Measurements from ENCODE around the gene RAB24. TPM values are rescaled to one million over a fixed set of nuclear protein-coding genes. Genes with fewer than 3 reads are reported as not detected.
A peak's percentile ranks its signal among the peaks of the same experiment; 100 is the strongest.
"Not testable (repeated sequence)": the region's sequence is repeated elsewhere in the genome, so short reads cannot be mapped to it uniquely, and the experiment has no call there.

RAB24 gene
- polyA plus RNA-seq (ENCODE audit: insufficient read length), result 23.7 TPM
- long read RNA-seq, donor 1, transcript RAB24-201 (8 exons, 1,311 nt), result major isoform, 10 of 18 reads
- long read RNA-seq, donor 1, transcript RAB24-206 (7 exons, 1,820 nt), result minor isoform, 6 of 18 reads
- long read RNA-seq, donor 1, partial matches to known transcripts, result 0 of 18 reads
- long read RNA-seq, donor 1, other reads (novel, unspliced or antisense), result 0 of 18 reads
- long read RNA-seq, donor 2, transcript RAB24-206 (7 exons, 1,820 nt), result minor isoform, 6 of 19 reads
- long read RNA-seq, donor 2, transcript RAB24-201 (8 exons, 1,311 nt), result major isoform, 10 of 19 reads
- long read RNA-seq, donor 2, partial matches to known transcripts, result 0 of 19 reads
- long read RNA-seq, donor 2, other reads (novel, unspliced or antisense), result 0 of 19 reads
- long read RNA-seq, donor 3, transcript RAB24-206 (7 exons, 1,820 nt), result minor isoform, 6 of 25 reads
- long read RNA-seq, donor 3, transcript RAB24-201 (8 exons, 1,311 nt), result major isoform, 17 of 25 reads
- long read RNA-seq, donor 3, partial matches to known transcripts, result 0 of 25 reads
- long read RNA-seq, donor 3, other reads (novel, unspliced or antisense), result 0 of 25 reads
- long read RNA-seq, donor 4, partial matches to known transcripts, result 0 of 3 reads
- long read RNA-seq, donor 4, other reads (novel, unspliced or antisense), result 0 of 3 reads
- long read RNA-seq, donor 5, transcript RAB24-201 (8 exons, 1,311 nt), result major isoform, 15 of 28 reads
- long read RNA-seq, donor 5, transcript RAB24-206 (7 exons, 1,820 nt), result minor isoform, 8 of 28 reads
- long read RNA-seq, donor 5, partial matches to known transcripts, result 0 of 28 reads
- long read RNA-seq, donor 5, other reads (novel, unspliced or antisense), result 0 of 28 reads
- long read RNA-seq, donor 6, transcript RAB24-201 (8 exons, 1,311 nt), result major isoform, 10 of 14 reads
- long read RNA-seq, donor 6, partial matches to known transcripts, result 0 of 14 reads
- long read RNA-seq, donor 6, other reads (novel, unspliced or antisense), result 0 of 14 reads
- long read RNA-seq, donor 7, transcript RAB24-206 (7 exons, 1,820 nt), result minor isoform, 5 of 32 reads
- long read RNA-seq, donor 7, transcript RAB24-204 (9 exons, 1,236 nt), result minor isoform, 5 of 32 reads
- long read RNA-seq, donor 7, transcript RAB24-201 (8 exons, 1,311 nt), result major isoform, 12 of 32 reads
- long read RNA-seq, donor 7, partial matches to known transcripts, result 9 of 32 reads
- long read RNA-seq, donor 7, other reads (novel, unspliced or antisense), result 0 of 32 reads
- long read RNA-seq, donor 8, transcript RAB24-201 (8 exons, 1,311 nt), result major isoform, 5 of 10 reads
- long read RNA-seq, donor 8, partial matches to known transcripts, result 0 of 10 reads
- long read RNA-seq, donor 8, other reads (novel, unspliced or antisense), result 0 of 10 reads

GRCh38 chr5:177303121-177303924 is at the start of gene RAB24, which contains the start of gene PRELID1:
TSS of gene RAB24 (minus strand) at chr5:177303719. CDS start at chr5:177303288, 431 bp downstream.
TSS of gene PRELID1 (plus strand) at chr5:177303799. CDS start at chr5:177303986, 187 bp downstream.
- DNase-seq, result peak; percentile 82

DNA sequence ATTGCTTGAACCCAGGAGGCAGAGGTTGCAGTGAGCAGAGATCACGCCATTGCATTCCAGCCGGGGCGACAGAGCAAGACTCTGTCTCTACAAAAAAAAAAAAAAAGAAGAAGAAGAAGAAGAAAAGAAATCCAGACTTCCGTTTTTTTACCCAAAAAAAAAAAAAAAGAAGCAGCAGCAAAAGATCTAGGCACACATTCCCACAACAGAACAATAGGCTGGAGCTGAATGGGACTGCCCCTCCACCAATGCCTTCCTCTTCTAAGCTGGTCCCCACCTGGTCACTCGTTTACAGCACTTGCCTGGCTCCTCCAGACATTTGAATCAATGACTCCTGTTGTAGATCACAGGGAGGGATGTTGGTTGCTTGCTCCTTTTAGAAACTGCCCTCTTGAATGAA is 49.6 kb upstream of the RAB24 start:
- DNase-seq, result no peak

- peak; percentile 95 for DNase-seq
These were observed 48.1 kb upstream of the RAB24 start, which contains the start of gene LMAN2 for GRCh38 chr5:177351392-177352329. TSS of gene LMAN2 (minus strand) at chr5:177351668. CDS start at chr5:177351647, 21 bp downstream.

DNA sequence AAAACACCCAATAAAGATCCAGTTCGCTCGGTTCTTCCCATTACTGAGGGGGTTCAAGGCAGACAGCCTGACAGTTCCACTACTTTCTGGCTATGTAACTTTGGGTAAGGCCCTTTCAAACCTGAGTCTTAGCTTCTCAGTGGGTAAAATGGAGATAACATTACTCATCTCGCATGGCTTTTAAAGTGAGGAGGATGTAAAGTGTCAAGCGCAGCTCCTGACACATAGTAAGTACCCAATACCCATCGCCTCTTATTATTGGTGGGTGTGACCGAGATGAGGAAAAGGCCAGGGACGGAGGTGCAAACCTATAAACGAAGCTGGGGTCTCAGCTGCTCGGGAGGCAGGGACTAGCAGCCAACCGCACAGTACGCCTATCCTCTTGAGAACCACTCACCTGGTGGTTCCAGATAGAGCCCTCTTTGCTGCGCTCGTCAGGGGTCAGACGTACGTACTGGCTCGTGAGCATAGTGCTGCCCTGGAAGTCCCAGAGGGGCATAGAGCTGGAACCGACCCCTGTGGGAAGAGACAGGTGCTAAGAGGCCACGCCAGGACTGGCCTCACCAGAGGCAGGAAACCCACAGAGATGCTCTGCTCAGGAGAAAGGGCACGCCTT is 47.4 kb upstream of the RAB24 start:
- DNase-seq, result no peak

DNA sequence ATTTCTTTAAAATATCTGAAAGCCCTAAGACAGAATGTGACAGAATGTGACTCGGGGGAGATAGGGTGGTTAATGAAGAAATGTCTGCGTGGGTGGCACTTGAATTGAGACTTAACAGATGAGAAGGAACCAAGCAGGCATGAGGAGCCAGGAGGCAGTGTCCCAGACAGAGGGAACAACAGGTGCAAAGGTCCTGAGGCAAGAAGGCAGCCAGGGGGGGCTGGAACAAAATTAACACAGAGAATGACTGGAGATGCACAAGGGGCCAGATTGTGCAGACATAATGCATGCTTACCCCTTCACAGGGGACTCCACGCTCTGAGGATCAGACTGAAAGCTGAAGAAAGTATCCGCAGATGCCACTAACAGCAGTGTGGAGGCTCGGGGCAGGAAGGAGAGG is 46.2 kb upstream of the RAB24 start:
- no peak for DNase-seq

- DNase-seq, result no peak
These were observed 45.8 kb upstream of the RAB24 start for GRCh38 chr5:177349362-177349647.

GRCh38 chr5:177347699-177348098 is 44.2 kb upstream of the RAB24 start:
- DNase-seq, result no peak

DNA sequence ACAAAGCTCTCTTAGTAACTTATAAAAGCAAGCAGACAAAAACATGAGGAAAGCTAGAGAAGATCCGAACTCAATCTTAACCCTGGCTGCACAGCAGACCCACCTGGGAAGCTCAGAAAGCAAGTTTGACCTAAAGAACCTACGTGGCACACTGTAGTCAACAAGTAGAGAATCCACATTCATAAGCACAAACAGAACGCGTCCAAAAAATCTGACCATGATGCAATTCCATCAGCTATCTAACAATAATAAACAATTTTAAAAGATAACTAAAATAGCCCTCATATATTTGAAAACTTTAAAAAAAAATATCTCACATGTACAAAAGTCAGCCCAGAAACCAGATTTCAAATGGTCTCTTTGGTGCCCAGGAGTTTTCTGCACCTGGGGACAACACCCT is 43.3 kb upstream of the RAB24 start:
- no peak for DNase-seq

DNA sequence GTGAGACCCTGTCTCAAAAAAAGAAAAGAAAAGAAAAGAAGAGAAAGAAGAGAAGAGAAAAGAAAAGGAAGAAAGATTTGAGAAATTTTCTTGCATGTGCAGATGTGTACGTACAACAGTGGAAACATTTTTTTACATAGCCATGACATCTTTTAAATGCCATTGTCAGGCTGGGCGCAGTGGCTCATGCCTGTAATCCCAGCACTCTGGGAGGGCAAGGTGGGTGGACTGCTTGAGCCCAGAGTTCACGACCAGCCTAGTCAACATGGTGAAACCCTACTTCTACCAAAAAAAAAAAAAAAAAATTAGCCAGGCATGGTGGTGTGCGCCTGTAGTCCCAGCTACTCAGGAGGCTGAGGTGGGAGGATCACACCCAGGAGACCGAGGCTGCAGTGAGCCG is 41.4 kb upstream of the RAB24 start:
- no peak for DNase-seq

- no peak for DNase-seq
These were observed 40.3 kb upstream of the RAB24 start for GRCh38 chr5:177343777-177344176.

DNA sequence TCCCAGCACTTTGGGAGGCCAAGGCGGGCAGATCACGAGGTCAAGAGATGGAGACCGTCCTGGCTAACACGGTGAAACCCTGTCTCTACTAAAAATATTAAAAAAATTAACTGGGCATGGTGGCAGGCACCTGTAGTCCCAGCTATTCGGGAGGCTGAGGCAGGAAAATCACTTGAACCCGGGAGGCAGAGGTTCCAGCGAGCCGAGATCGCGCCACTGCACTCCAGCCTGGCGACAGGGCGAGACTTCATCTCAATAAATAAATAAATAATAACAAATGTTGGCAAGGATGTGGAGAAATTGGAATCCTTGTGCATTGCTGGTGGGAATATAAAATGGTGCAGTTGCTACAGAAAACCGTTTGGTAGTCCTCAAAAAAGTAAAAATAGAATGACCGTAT is 39.5 kb upstream of the RAB24 start:
- DNase-seq, result not testable (repeated sequence)

GRCh38 chr5:177339107-177339638 is 35.7 kb upstream of the RAB24 start:
- no peak for DNase-seq

GRCh38 chr5:177338251-177339106 is 35.0 kb upstream of the RAB24 start:
- DNase-seq, result no peak

GRCh38 chr5:177336603-177337494 is 33.3 kb upstream of the RAB24 start:
- DNase-seq, result no peak

- no peak for DNase-seq
These were observed 32.6 kb upstream of the RAB24 start for GRCh38 chr5:177336112-177336511.

DNA sequence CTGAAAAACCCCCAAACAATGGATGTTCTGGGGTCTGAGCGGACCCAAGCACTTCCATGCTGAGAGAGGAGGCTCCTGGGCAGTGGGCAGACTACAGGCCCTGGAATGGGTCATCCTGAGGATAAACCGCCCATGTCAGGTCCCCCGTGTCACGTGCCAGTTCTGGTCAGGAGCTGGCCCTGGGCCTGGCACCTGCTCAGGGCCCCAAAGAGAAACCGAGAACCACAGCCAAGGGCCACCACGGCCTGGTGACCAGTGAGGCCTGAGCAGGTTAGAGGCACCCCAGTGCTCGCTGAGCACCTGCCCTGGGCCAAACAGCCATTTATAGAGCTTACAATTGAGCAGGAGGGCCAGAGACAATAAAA is 32.2 kb upstream of the RAB24 start:
- no peak for DNase-seq

All from left kidney (tissue), 8 donors.